NCI-H345 treated with DMSO at 0.1 percent for 48 hours (cell line): ENCODE results near the gene BOD1.

ENCODE experiments used
- DNase-seq: peaks from one replicate; lab custom pipeline; 2025; ENCODE audit not compliant: unreplicated experiment; lab: John Stamatoyannopoulos, UW

Gene BOD1

DNA sequence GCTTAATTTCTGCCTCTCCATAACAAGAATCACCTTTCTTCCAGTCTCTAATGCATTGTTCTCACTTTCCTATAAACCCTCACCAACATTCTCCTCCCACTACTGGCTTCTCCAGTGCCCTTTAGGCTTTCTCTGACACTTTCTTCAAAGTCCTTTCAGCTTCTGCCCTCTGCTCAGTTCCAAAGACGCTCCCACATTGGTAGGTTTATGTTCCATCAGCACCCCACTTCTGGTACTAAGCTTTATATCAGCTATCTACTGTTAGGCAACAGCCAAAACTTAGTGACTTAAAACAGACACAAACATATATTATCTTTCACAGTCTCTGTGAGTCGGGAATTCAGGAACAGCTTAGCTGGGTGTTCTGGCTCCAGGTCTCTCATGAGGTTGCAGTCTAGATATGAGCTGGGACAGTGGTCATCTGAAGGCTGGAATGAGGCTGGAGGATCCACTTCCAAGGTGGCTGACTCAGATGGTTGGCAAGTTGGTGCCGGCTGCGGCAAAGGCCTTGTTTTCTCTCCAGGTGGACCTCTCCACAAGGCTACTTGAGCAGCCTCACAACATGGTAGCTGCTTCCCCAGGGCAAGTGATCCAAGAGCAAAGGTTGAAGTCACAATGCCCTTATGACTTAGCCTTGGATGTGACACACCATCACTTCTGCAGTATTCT is 37.4 kb downstream of the BOD1 start:
- no peak for DNase-seq

DNA sequence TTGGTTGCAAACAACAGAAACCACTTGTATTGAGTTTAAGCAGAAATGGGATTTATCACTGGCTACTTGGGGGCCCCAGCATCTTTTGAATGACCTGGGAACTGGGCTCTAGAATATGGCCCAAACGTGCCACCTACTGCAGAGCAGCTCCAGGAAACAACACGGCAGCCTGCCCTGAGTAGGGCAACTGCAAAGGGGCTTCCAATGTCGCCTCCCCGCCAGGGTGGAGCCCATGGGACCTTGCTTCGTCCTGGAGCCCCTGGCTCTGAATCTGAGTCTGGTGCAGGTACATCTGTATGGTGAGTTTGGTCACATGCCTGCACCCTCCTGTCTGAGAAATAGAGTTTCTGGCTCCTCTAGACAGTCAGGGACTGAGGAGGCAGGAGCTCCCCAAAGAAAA is 38.6 kb downstream of the BOD1 start:
- no peak for DNase-seq

DNA sequence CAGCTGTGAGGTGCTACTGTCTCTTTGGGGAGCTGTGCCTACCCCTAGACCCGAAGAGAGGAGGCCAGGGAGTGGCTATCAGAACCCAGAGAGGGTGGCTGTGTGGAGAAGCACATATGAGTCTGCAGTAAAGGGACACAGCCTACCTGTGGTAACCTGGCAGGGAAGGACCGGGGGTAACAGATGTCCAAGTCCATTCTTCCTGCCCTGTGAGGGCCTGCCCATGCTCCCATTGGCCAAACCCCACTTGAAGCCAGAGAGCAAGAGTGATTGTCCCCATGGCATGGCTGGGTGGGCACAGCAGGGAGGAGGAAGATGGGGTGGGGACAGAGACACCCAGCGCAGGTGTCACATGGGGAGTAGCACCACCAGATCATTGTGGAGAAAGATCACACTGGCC is 39.3 kb downstream of the BOD1 start:
- DNase-seq: no peak

DNA sequence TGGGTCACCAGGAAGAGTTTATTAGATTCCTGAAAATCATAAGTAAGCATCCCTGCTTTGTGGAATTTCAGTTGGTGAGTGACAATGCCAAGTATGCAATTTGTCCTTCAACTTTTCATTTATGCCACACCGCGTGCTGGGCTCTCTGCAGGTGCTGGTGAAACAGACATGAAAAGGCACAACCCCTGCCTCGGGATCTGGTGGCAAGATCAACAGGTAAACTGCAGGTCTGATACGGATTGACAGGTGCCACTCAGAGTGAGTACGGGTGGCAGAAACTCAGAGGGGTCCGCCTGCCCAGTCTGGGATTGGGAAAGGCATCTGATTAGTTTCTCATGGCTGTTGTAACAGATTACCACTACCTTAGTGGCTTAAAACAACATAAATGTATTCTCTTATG is 40.5 kb downstream of the BOD1 start:
- DNase-seq: no peak

DNA sequence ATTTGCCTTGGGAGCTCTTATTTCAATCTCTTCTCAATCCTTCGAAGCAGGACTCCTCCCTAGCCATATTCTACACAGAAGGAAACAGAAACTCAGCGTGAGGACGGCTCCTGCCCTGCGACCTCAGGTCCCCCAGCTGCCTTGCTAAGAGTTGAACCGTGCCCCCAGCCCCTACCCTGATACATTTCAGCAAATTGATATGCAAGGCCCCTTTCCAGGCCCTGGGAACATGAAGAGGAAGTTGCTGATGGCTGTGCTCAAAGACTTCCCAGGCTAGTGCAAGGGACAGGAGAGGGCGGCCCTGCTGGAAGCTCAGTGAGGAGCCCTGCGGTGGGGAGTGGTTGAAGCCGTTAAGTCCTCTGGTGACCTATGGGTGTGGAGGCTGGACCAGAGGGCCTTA is 41.5 kb downstream of the BOD1 start:
- DNase-seq: no peak

DNA sequence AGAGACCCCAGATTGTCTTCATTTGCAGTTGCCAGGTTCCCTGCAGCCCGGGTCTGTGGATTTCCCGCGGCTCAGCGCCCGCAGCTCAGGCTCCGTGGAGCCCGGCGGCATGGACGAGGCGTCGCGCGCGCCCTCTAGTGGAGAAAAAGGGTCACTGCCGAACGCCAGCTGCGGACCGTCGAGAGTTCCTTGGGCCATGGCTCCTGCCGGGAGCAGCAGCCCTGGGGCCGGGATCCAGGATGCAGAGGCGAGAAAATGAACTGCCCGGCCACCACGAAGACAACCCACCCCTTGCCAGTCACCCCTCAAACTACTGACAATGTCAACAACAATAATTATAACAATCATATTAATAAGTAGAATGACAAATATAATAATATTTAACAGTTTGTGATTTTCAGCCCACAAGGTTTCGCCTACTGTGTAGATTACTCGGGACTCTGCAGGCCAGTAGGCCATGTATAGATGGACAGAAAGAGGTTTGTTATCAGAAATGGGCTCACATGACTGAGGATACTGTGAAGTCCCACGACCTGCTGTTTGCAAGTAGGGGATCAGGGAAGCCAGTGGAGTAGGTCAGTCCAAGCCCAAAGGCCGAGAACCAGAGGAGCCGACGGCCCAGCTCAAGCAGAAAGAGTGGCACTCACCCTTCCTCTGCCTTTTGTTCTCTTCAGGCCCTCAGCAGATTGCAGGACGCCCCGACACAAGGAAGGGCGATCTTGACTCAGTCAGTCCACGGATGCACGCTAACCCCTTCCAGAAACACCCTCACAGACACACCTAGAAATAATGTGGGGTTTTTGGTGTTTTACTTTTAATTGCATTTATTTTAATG is 43.1 kb downstream of the BOD1 start:
- peak; percentile 53 for DNase-seq

DNA sequence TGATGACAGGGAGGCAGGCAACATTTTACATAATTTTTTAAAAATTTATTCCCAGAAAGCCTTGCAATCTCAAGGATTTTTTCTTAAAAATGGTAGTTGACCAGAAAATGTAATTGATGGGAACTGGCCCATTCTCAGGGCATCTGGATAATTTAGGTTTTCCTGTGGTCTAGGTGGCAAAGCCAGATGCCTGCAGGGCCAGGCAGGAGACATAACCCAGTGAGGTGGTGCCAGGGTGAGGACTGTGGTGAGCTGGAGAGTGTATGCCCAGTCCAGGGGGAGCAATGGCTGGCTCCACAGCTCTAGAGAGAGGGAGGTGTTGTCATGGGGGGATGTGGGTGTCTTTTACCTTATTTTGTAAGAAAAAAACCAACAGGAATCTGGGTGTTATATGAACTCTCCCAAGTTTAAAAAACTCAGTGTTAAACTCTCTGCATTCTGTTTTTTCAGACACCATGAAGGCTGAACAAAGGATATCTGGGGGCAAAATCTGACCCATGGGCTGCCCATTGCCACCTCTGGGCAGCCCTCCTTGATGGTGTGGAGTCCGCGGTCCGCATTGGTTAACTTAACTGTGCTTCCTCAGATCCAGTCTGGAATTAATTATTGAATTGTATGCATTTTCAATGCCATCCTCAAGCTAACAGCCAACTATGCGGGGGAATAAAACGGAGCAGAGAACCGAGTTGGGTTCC is 43.9 kb downstream of the BOD1 start:
- no peak for DNase-seq

DNA sequence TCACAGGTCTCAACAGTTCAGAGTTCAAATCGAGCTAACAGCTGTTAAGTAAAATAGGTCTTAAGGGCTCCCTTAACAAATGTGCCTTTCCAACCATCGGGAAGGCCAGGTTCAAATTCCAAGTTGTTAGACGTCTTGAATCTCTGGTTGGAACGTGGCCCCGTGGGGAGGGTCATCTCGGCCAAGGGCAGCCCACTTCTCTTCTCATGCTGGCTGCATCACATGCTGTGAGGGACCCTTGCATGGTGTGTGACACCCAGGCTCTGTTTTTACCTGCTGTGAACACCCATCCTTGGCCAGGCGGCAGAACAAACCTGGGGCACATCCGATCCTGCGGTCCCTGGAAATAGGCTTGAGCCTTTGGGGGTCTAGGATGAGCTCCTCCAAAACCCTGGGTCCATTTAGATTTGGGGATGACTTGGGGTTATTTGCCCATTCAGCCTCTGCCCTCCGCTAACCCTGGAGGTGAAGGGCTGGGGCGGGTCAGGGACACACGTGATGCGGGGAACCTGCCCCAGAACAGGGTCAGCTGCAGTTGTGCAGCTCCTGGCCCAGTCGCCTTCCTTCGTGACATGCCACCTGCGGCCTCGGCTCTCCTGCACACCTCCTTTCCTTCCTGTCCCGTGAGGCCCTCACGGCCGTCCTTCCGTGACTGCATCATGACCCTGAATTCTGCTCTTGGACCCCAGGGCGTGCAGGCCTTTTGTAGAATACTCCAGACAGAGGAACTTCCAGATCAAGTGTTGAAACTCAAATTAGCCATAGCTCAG is 45.9 kb downstream of the BOD1 start:
- DNase-seq: no peak

DNA sequence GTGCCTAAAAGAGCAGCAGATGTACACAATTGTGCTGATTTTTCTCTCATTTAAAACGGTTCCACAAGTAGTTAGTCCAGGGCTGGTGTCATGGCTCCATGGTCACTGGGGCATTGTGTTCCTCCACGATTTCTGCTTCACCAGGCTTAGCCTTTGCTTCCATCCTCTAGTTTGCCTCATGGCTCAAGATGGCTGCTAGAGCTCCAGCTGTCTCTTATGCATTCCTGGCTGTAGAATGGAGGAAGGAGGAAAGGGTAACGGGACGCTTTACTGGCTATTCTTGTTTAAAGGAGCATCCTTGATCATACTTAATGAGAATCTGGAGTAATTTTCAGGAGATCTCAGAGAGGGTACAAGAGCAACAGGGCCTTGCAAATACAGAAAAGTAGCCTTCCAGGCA is 47.7 kb downstream of the BOD1 start:
- DNase-seq: no peak

DNA sequence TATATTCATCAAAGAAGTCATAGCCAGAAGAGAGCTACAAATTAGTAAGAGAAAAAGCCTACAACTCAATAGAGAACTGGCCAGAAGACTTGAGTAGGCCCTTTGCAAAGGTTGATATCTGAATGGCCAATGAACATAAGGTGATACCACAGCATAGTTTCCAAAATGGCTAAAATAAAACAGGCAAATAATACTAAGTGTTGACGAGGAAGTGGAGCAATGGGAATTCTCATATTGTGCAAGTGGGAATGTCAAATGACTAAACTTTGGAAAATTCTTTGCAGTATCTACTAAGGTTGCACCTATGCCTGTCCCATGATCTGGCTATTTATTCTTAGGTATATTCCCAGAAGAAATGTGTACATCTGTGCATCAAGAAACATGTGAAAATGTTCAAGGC is 48.3 kb downstream of the BOD1 start:
- no peak for DNase-seq

DNA sequence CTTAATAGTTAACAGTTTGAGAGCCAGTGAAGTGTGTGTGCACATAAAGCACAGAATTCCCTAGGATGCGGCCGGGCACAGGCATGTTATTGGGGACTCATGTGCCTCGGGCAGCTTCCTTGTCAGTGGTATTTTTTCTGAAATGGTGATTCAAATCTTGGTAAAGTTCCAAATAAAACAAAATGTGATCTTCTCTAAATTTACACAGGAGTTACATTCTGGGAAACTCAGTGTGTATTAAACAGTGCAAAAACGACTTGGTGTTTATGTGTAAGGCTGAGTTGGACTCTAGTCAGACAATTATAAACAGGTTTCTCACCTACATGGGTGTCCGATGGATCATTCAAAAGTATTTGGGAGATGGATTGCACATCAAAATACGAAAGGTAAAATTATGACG is 48.9 kb downstream of the BOD1 start:
- DNase-seq: no peak

DNA sequence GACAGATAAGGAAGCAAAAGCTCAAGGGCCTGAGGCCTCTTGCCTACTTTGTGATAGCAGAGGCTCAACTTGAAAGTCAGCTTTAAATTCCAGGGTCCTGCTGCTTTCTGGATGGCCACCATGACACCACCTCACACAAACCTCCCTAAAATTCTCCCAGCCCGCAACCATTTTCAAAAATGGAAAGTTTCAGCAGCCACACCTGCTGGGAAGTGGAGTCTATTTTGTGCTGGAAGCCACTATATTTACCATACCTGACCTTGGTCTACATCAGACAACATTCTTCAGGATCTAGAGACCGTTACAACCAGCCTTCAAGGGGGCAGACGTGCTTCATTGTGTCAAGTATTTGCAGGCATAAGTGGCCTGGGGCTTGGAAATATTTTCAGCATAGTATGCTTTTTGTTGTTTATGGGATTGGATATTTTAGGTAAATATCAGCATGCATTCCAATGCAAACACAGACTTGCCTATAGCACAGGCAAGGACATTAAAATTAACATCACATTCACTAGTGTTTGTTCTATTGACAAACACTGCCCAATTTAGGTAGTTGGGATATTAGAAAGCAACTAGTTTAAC is 50.9 kb downstream of the BOD1 start:
- DNase-seq: no peak

DNA sequence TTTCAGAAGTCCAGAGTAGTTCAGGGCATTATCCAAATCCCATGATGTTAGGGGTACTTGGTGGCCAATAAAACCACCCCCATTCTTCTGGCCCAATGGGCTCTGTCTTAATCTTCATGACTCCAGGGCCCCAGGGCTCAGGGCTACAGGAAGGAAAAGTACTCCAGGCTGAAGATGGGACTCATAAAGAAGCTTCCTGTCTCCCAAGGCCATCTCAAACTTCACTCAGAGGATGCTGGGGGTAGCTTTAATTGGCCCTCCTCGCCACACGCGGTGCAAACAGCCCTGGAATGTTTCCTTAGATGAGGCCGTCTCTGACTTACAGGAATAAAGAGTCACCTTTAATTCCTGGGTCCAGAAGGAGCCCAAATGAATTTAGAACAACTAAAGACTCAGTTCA is 52.3 kb downstream of the BOD1 start:
- DNase-seq: no peak

DNA sequence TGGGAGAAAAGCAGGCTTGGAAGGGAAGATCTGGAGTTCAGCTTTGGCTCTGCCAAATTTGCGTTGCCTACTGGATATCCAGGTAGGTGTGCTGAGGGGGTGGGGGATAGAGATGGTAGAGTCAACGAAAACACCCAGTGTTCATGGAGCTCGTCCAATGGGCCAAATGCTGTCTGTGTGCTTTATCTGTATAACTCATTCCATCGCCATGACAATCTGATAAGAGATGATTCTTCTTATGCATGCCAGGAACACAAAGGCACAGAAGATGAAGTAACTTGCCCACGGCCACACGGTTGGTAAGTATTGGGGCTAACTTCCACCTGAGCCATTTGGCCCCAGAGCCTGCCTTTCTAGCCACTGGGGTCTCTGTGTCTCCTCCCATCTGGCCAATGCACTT is 53.2 kb downstream of the BOD1 start:
- no peak for DNase-seq

DNA sequence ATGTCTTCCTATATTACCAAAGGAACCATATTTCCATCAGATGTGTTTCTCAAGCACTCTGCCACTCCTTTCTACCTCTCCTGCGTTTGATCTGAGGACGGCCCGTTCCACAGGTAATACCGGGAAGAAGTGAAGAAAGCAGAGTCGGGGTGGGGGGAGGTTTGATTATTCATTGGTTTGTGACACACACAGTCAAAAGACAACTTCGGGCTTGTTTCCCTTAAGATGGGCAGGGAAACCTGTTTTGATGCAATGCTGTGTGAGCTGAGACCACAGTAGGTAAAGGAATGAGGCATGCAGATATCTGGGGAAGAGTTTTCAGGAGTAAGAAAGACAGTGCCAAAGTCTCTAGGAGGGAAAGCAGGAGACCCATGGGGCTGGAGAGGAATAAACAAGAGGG is 54.0 kb downstream of the BOD1 start:
- no peak for DNase-seq
